ENCODE measurements around the gene ORAI3.
"Not testable (repeated sequence)": the region's sequence is repeated elsewhere in the genome, so short reads cannot be mapped to it uniquely, and the experiment has no call there.

Gene ORAI3

GRCh38 chr16:30924076-30924912 lies 24.6 kb upstream of the ORAI3 start:
- DNase-seq (ENCODE audit: low read depth in 3 of 3), result no peak

DNA sequence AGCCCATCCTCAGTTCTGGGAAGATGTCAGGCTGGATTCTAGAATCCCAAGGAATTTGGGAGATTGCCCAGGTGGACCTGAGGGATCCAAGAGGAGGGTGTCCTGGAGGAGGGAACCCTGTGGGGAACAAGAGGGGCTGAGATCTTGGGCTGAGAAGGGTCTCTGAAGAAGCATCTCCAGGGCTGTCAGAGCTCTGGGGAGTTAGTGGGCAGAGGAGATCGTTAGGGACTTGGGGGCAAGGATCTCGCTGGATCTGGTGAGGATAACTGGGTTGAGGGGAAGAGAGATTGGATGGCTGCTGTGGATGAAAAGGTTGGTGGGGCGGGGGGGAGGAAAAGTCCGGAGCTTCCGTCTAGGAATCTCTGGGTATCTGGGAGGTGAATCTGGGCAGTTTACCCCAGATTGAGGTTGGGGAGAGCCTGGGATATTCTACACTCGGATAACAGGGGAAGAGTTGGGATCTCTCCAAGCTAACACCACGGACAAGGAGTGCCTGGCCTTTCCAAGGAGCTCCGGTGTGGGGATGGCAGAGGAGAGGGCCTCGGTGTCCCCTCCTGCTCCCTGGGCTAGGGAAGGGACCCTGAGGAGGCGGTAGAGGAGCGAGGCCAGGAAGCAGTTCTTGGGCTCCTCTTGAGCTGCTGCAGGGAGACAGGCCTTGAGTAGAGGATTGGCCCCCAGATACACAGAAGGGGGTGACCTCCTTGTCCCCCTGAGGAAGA lies 23.8 kb upstream of the ORAI3 start:
- DNase-seq (ENCODE audit: low read depth in 3 of 3), result no peak

DNA sequence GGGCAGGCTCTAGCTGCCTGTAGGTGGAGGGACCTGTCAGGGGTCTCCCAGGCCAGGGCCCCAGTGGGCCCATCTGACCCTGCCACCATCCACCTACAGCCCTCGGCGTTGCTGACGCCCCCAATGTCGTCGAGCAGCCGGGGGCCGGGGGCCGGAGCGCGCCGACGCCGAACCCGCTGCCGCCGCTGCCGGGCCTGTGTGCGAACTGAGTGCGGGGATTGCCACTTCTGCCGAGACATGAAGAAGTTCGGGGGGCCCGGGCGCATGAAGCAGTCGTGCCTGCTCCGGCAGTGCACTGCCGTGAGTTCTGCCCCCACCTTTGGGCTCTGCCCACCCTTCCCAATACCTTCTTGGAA lies 23.3 kb upstream of the ORAI3 start:
- no peak for DNase-seq (ENCODE audit: low read depth in 3 of 3)

- no peak for DNase-seq (ENCODE audit: low read depth in 3 of 3)
Observed at GRCh38 chr16:30925995-30926811, 22.7 kb upstream of the ORAI3 start.

GRCh38 chr16:30926937-30927788 lies 21.7 kb upstream of the ORAI3 start:
- no peak for DNase-seq (ENCODE audit: low read depth in 3 of 3)

DNA sequence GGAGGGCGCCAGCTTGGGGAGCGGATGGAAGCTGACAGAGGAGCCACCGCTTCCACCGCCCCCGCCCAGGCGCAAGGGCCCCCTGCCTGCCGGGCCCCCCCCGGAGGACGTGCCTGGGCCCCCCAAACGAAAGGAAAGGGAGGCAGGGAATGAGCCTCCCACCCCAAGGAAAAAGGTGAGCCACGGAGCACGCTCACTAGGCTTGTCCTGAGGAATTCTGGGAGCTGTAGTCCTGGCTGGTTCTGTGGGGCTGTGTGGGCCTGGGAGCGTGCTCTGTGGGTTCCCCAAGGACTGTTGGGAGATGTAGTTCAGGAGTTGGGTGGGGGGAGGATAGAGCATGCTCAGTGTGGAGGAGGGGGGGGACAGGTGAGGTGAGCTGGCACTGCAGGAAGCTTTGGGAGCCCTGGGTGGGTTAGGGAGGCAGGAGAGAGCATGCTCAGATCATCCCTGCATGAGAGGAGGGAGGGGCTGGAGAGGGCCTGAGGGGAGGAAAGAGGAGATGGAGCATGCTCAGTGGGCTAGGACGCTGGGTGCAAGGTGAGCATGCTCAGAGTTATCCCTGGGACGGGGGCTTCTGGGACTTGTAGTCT lies 21.0 kb upstream of the ORAI3 start:
- DNase-seq (ENCODE audit: low read depth in 3 of 3), result peak in 1 of 3 experiments; percentile 35

- no peak for DNase-seq (ENCODE audit: low read depth in 3 of 3)
Observed at GRCh38 chr16:30928390-30928789, 20.5 kb upstream of the ORAI3 start.

DNA sequence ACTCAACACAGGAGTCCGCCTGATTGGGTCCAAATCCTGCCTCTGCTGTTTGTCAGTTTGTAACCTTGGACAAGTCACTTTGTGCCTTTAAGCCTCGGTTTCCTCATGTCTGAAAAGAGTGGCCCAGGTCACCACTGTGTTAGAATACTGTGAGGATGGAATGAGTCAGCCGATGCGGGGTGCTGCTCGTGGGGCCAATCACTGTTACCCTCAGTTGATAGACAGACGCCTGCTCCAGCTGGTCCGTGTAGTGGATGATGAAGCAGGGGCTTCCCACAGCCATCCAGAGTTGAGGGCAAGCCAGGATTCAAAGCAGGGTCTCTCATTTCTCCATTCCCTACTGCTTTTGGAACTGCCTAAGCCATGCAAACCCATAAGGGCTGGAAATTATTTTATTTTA lies 19.7 kb upstream of the ORAI3 start:
- no peak for DNase-seq (ENCODE audit: low read depth in 3 of 3)

- no peak for DNase-seq (ENCODE audit: low read depth in 3 of 3)
Observed at GRCh38 chr16:30930160-30930571, 18.7 kb upstream of the ORAI3 start.

DNA sequence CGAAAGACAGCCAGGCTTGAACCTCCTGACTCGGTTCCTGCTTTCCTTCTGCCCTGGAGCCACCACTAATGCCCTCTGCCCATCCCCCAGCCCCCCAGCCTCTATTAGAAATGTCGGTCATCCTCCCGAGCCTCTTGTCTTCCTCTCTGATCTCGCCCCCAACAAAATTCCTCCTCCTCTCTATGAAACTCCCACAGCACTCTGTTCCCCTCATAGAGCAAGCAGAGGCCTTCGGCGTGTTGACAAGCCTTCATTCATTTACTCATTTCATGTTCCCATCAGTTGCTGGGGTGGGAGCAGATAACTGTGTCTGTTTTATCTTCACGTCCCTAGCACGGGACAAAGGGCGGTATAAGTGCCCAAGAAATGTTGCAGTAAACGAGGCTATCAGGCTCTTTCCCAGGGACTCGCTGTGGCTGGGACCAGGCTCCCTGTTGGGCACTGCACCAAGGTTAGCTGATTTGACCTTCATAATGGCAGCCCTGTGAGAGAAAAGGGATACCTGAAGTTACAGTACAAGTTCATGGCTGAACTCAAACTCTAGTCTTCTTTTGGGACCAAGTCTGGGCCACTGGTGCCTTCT lies 17.7 kb upstream of the ORAI3 start:
- no peak for DNase-seq (ENCODE audit: low read depth in 3 of 3)

DNA sequence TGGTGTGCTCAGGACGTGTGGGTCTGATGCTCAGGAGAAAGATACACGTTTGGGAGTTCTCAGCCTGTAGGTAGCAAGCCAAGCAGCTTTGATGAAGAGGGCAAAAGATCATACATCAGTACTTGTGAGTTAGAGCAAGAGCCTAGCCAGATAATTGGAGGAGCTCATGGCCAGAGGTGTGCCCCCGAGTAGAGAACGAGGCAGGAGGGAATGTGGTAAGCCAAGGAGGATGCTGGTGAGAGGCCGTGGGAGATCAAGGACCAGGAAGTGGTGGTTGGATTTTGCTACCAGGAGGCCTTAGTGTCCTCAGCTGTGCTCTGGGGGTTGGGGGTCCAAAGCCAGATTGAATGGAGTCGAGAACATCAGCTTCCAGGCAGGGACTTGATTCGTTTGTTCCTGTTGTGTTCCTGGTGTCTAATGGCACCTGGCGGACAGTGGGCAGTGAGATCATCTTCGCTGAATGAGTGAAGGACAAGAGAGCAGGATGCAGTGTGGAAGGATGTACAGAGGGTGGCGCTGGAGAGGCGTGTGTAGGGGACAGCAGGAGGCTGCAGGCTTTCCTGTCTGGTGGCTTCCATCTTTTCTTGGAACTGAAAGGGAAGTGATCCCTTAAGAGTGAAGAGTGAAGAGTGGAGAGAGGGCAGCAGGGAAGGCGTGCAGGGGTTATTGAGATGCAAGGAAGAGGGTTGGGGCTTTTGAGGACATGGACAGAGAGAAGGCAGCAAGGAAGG lies 13.9 kb upstream of the ORAI3 start:
- no peak for DNase-seq (ENCODE audit: low read depth in 3 of 3)

- no peak for DNase-seq (ENCODE audit: low read depth in 3 of 3)
Observed at GRCh38 chr16:30937692-30938091, 11.2 kb upstream of the ORAI3 start.

GRCh38 chr16:30939571-30939970 lies 9.3 kb upstream of the ORAI3 start:
- not testable (repeated sequence) for DNase-seq (ENCODE audit: low read depth in 3 of 3)

- DNase-seq (ENCODE audit: low read depth in 3 of 3), result peak in 1 of 3 experiments; percentile 62
Observed at GRCh38 chr16:30941600-30942425, 7.1 kb upstream of the ORAI3 start.

DNA sequence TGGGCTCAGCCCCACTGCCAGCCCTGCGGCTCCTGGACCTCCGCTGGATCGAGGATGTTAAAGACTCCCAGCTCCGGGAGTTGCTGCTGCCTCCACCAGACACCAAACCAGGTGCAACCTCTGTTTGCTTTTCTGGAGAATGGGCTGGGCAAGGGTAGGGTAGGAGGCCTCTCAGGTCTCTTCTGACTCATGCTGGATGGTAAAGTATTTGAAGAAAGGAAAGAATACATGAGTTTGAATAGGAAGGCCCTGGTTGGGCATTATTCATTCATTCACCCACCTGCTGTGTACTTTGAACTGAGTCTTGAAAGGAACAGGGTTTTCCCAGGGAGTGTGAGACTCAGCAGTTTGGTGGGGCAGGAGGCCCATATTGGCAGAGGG lies 6.5 kb upstream of the ORAI3 start:
- no peak for DNase-seq (ENCODE audit: low read depth in 3 of 3)

GRCh38 chr16:30944352-30944751 lies 4.5 kb upstream of the ORAI3 start:
- DNase-seq (ENCODE audit: low read depth in 3 of 3), result no peak

DNA sequence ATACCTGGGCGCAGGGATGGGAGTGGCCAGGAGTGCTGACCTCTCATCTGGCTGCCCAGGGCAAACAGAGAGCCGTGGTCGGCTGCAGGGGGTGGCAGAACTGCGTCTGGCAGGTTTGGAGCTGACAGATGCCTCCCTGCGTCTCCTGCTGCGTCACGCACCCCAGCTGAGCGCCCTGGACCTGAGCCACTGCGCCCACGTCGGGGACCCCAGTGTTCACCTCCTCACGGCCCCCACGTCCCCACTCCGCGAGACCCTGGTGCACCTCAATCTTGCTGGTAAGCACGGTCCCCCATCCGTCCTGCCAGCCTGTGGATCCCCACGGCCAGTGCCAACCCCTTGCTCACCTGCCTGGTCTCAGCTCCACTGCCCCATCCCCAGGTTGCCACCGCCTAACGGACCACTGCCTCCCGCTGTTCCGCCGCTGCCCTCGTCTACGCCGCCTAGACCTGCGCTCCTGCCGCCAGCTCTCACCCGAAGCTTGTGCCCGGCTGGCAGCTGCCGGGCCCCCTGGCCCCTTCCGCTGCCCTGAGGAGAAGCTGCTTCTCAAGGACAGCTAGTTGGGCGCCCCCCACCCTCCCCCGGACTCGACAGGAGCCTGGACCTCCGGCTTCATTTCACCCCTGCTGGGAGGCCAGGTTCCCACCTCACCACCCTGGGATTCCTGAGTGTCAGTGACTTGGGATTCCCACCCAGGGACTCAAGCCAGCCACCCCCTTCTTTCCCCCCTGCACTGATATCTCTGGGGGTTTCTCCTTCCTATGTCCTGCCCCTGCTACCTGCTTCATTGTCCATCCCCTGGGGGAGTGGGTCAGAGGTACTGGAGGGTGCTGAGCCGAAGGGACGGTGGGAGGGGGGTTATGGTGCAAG lies 2.0 kb upstream of the ORAI3 start:
- DNase-seq (ENCODE audit: low read depth in 3 of 3), result no peak

- DNase-seq (ENCODE audit: low read depth in 3 of 3), result no peak
Observed at GRCh38 chr16:30947541-30947858, 1.4 kb upstream of the ORAI3 start.

All from stimulated activated CD4-positive, alpha-beta T cell treated with anti-CD3 and anti-CD28 coated beads, TNF-alpha, amount 100 ng/mL, for 24 hours (primary cell).